HepG2 (cell line): Measurements from ENCODE around the gene BACH2. TPM values are rescaled to one million over a fixed set of nuclear protein-coding genes. Genes with fewer than 3 reads are reported as not detected.

Experiments used
- IKZF1 ChIP-seq: fragments of 450-650 bp; IDR thresholded peaks from 2 replicates; pipeline ENCODE4 v1.7.1; 2016
- ISL2 ChIP-seq: sonication (generic); formaldehyde crosslinking; IDR thresholded peaks from 2 replicates; pipeline ENCODE4 v1.5.0; 2020; ENCODE audit warnings: missing genetic modification reagents
- JUNB ChIP-seq: sonication (generic); formaldehyde crosslinking; IDR thresholded peaks from 2 replicates; pipeline ENCODE4 v1.8.0; 2022; ENCODE audit warnings: missing genetic modification reagents, mild to moderate bottlenecking, borderline replicate concordance
- KDM4B ChIP-seq: sonication (generic); formaldehyde crosslinking; IDR thresholded peaks from 2 replicates; pipeline ENCODE4 v1.4.0; 2020; ENCODE audit warnings: missing genetic modification reagents
- RNF219 ChIP-seq: sonication (generic); formaldehyde crosslinking; IDR thresholded peaks from 2 replicates; pipeline ENCODE4 v1.5.0; 2020; ENCODE audit warnings: mild to moderate bottlenecking, missing genetic modification reagents
- RXRA ChIP-seq: sonication (generic); formaldehyde crosslinking; IDR thresholded peaks from 2 replicates; pipeline ENCODE4 v1.5.1; 2020; ENCODE audit warnings: missing genetic modification reagents
- SNAPC2 ChIP-seq: sonication (generic); formaldehyde crosslinking; IDR thresholded peaks from 2 replicates; pipeline ENCODE4 v1.8.1; 2022; ENCODE audit warnings: mild to moderate bottlenecking, missing genetic modification reagents
- TBX2 ChIP-seq: sonication (generic); formaldehyde crosslinking; IDR thresholded peaks from 2 replicates; pipeline ENCODE4 v1.5.0; 2020; ENCODE audit warnings: missing genetic modification reagents, mild to moderate bottlenecking, borderline replicate concordance
- ZNF354B ChIP-seq: sonication (generic); formaldehyde crosslinking; IDR thresholded peaks from 2 replicates; pipeline ENCODE4 v1.8.0; 2022; ENCODE audit warnings: mild to moderate bottlenecking, missing genetic modification reagents
- ZNF709 ChIP-seq: sonication (generic); formaldehyde crosslinking; IDR thresholded peaks from 2 replicates; pipeline ENCODE4 v1.5.0; 2020; ENCODE audit warnings: mild to moderate bottlenecking, missing genetic modification reagents
- ZNF710 ChIP-seq: sonication (generic); formaldehyde crosslinking; IDR thresholded peaks from 2 replicates; pipeline ENCODE4 v1.5.0; 2020; ENCODE audit warnings: mild to moderate bottlenecking, missing genetic modification reagents, borderline replicate concordance
- ZXDC ChIP-seq: sonication (generic); formaldehyde crosslinking; IDR thresholded peaks from 2 replicates; pipeline ENCODE4 v1.5.0; 2020; ENCODE audit warnings: mild to moderate bottlenecking, missing genetic modification reagents
- polyA plus RNA-seq, 8 experiments: library from polyadenylated mRNA; depleted of rRNA in 3 of 8; stranded (reverse) in 7 of 8; unstranded in 1 of 8; fragments of >200 nt; fragmentation: Illumina TruSeq in 4 of 8; extraction: Trizol in 4 of 8; gene quantifications; 2 replicates each; pipeline versions ENCODE4 v1.2.1 to v1.2.3, GENCODE V29; 2011 to 2016; ENCODE audit warnings: low read depth in 4 of 8, missing spikeins in 1 of 8, mixed read lengths in 1 of 8; ENCODE audit not compliant: insufficient read depth in 1 of 8
- total RNA-seq, 5 experiments: library from RNA; depleted of rRNA; stranded (reverse); fragments of >200 nt; fragmentation: Illumina TruSeq; extraction: Trizol; gene quantifications; 2 replicates each; pipeline ENCODE4 v1.2.3, GENCODE V29; 2016; ENCODE audit warnings: low read depth in 1 of 5
- TF ChIP-seq, protein P1 (sequence below): sonication (generic); formaldehyde crosslinking; IDR thresholded peaks from 2 replicates; pipeline ENCODE4 v1.4.0; 2020; ENCODE audit warnings: mild to moderate bottlenecking, missing genetic modification reagents
- TF ChIP-seq, protein P2 (sequence below): sonication (generic); formaldehyde crosslinking; IDR thresholded peaks from 2 replicates; pipeline ENCODE4 v1.4.0; 2020; ENCODE audit warnings: mild to moderate bottlenecking, missing genetic modification reagents
- TF ChIP-seq, protein P3 (sequence below): IDR thresholded peaks from 2 replicates; pipeline ENCODE4 v1.6.1; 2016
- TF ChIP-seq, protein P4 (sequence below): IDR thresholded peaks from 2 replicates; pipeline ENCODE4 v1.6.1; 2016; ENCODE audit warnings: missing biosample characterization, missing genetic modification reagents, low read depth

The BACH2 gene
- total and polyA plus RNA-seq, 2 of the 13 experiments (the other 11 are each of a cell fraction or from before 2014, with no cell fraction given) = 0.01 TPM; not detected in 1

DNA sequence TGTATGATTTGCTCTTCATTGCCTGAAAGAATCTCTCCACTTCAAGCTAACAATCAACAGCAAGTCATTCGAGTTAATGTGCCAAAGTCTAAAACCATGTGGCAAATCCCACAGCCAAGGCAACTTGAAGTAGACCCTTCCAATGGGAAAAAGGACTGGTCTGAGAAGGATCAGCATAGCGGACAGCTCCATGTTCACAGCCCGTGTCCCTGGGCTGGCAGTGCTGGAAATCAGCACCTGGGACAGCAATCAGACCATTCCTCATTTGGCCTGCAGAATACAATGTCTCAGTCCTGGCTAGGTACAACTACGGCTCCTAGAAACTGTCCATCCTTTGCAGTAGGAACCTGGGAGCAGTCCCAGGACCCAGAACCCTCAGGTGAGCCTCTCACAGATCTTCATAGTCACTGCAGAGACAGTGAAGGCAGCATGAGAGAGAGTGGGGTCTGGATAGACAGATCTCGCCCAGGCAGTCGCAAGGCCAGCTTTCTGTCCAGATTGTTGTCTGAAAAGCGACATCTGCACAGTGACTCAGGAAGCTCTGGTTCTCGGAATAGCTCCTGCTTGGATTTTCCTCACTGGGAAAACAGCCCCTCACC is 401.3 kb downstream of the BACH2 start (continued):
- TF ChIP-seq ZNF710 (CRISPR knock-in tag) = no peak
- TF ChIP-seq ZNF709 (CRISPR knock-in tag) = no peak
- no peak for TF ChIP-seq ZNF354B (CRISPR knock-in tag)
- TF ChIP-seq TBX2 (CRISPR knock-in tag) = no peak
- no peak for TF ChIP-seq RNF219
- peak; percentile 82; the same call in 1 of the 2 replicates for TF ChIP-seq KDM4B (CRISPR knock-in tag)
- TF ChIP-seq ISL2 = no peak
- TF ChIP-seq ZXDC (CRISPR knock-in tag) = no peak
- TF ChIP-seq, protein P1, sequence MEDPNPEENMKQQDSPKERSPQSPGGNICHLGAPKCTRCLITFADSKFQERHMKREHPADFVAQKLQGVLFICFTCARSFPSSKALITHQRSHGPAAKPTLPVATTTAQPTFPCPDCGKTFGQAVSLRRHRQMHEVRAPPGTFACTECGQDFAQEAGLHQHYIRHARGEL = no peak
- TF ChIP-seq, protein P2, sequence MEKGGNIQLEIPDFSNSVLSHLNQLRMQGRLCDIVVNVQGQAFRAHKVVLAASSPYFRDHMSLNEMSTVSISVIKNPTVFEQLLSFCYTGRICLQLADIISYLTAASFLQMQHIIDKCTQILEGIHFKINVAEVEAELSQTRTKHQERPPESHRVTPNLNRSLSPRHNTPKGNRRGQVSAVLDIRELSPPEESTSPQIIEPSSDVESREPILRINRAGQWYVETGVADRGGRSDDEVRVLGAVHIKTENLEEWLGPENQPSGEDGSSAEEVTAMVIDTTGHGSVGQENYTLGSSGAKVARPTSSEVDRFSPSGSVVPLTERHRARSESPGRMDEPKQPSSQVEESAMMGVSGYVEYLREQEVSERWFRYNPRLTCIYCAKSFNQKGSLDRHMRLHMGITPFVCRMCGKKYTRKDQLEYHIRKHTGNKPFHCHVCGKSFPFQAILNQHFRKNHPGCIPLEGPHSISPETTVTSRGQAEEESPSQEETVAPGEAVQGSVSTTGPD = no peak
- no peak for TF ChIP-seq IKZF1
- TF ChIP-seq, protein P3, sequence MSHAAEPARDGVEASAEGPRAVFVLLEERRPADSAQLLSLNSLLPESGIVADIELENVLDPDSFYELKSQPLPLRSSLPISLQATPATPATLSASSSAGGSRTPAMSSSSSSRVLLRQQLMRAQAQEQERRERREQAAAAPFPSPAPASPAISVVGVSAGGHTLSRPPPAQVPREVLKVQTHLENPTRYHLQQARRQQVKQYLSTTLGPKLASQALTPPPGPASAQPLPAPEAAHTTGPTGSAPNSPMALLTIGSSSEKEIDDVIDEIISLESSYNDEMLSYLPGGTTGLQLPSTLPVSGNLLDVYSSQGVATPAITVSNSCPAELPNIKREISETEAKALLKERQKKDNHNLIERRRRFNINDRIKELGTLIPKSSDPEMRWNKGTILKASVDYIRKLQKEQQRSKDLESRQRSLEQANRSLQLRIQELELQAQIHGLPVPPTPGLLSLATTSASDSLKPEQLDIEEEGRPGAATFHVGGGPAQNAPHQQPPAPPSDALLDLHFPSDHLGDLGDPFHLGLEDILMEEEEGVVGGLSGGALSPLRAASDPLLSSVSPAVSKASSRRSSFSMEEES (CRISPR knock-in tag) = peak; percentile 88
- TF ChIP-seq JUNB = no peak
- TF ChIP-seq SNAPC2 = no peak
- TF ChIP-seq RXRA (CRISPR knock-in tag) = no peak
- TF ChIP-seq, protein P4, sequence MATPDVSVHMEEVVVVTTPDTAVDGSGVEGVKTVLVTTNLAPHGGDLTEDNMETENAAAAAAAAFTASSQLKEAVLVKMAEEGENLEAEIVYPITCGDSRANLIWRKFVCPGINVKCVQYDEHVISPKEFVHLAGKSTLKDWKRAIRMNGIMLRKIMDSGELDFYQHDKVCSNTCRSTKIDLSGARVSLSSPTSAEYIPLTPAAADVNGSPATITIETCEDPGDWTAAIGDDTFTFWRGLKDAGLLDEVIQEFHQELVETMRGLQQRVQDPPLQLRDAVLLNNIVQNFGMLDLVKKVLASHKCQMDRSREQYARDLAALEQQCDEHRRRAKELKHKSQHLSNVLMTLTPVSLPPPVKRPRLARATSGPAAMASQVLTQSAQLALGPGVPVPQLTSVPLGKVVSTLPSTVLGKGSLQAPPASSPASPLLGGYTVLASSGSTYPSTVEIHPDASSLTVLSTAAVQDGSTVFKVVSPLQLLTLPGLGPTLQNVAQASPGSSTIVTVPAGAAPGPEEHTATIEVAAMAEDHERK (CRISPR knock-in tag) = no peak
